Mucosa of gallbladder (tissue), 1 donor: ENCODE results near the gene MTARC1. TPM values are rescaled to one million over a fixed set of nuclear protein-coding genes. Genes with fewer than 3 reads are reported as not detected.
A peak's percentile ranks its signal among the peaks of the same experiment; 100 is the strongest.

ENCODE experiments used
- DNase-seq: peaks from one replicate; pipeline ENCODE4 v3.0.0-alpha.2; 2020; ENCODE audit warnings: low spot score
- total RNA-seq: library from RNA; stranded (reverse); gene quantifications from one replicate; pipeline ENCODE4 v1.2.1, GENCODE V29; 2021
- donor health status: DM: no; HTN: no; CAD: no.

Gene MTARC1
- total RNA-seq, 1 donor from 2014 or later = 13.2 TPM

DNA sequence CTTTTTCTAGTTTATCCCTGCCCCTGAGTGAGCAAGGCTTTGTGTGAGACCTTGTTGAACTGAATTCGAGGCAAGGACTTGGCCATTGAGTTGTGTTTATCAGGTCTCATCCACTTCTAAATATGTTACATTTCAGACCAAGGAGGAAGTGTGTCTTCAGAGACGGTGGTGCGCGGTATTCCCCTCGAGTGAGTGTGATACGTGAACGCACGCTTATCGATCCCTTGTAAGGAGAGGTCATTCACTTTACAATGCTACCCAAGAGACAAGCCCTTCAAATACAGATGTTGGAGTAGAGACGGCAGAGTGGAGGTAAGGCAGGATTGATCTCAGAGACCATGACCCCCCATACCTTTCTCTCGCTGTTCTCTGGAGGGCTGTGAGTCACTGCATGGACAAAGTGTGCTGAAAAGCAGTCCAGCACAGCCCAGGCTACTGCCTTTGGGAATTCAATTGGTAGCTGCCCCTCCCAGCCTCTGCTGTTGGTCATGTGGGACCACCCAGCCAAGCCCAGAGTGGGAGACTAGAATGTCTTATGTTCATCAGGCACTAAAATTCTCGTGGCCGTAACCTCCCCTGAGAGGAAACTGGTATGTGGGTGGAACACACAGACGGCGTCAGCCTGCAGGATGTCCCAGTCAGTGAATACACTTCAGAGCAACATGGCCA, 16.3 kb upstream of the MTARC1 start:
- no peak for DNase-seq

DNA sequence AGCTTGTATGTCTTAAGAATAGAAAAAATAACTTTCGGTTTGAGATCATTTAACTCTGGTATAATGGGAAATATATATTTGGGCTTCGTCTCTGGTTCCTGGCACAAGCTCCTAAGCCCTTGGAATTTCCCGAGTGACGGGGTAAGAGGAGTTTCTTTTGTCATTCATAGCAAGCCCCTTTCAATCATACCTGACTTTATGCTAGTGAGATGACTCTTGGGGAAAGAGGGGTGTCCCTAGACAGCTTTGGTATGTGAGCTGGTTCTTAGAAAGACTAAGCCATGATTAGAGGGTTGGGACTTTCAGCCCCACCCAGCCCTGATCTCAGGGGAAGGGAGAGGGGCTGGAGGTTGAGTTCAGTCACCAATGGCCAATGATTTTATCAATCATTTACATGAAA, 13.9 kb upstream of the MTARC1 start:
- DNase-seq = no peak

DNA sequence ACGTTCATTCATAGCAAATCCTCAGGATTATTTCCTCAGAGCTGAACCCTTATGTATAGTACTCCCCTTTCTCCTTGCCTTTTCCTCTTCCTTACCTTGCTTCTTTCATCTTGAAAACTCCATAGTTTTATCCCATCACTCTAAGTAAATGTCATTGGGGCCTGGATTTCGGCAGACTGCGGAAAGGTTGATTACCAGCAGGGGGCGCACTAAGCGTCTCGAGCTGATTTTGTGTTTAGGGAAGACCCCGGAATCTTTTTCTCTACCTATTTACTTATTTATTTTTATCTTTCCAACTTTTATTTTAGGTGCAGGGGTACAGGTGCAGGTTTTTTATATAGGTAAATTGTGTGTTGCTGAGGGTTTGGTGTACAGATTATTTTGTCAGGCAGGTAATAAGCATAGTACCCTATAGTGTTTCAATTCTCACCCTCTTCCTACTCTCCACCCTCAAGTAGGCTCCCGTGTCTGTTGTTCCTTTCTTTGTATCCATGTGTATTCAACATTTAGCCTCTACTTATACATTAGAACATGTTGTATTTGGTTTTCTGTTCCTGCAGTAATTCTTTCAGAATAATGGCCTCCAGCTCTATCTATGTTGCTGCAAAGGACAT, 11.4 kb upstream of the MTARC1 start:
- no peak for DNase-seq

DNA sequence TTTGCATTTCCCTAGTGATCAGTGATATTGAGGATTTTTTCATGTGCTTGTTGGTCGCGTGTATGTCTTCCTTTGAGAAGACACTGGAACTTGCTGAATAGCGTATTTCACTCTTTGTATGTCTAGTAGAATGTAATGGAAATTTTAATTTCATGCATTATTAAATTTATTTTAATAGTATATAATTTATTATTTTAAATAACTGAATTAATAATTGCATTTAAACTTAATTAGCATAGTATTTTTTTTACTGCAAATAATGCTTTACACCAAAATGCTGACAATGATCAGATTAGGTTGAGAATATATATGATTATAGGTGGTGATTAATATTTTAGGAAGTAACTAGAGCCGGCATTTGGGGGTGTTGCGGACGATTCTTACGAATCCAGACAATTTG, 10.5 kb upstream of the MTARC1 start:
- no peak for DNase-seq

DNA sequence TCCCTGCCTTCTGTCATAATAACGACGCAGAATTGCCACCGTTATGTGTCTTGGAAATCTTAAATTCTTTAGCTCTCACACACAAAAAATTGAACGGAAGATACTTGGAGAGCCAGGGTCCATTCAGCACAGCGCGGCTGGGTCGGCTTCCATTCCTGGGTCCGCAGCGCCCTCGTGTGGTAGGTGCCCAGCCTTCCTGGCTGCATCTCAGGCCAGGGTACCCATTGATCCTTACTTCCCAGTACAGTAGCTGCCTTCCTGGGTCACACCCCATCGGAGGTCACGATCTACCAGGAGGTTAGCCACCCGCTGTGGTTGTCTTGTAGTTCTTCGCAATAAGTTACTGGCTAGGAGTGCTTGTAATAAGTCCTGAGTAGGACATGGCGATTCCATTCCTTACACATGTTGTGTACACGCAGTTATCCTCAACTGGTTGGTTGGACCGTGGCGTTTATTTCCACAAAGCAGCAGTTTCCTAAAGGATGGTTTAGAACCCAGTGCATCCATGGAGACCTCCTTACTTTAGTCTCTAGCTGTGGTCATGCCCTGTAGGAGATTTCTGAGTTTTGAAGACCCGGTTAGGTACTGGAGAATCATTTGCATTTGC, 9.9 kb upstream of the MTARC1 start:
- peak; percentile 81 for DNase-seq

DNA sequence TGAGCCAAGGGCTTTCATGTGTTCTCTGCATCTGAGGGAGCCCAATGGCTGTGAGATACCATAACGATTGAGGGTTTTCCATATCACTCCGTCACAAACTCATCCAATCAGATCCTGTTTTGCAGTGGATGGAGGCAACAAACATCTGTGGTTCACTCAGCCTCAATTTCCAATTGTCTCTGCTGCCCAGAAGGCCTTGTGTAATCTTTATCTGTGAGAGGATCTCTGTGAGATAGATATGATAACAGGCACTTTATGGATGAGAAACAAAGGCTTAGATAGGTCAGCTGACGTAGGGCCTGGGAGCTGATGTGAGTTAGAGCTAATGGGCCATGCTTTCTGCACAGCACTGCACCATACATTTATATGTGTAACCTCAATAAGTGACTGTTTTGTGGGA, 3.3 kb upstream of the MTARC1 start:
- no peak for DNase-seq

DNA sequence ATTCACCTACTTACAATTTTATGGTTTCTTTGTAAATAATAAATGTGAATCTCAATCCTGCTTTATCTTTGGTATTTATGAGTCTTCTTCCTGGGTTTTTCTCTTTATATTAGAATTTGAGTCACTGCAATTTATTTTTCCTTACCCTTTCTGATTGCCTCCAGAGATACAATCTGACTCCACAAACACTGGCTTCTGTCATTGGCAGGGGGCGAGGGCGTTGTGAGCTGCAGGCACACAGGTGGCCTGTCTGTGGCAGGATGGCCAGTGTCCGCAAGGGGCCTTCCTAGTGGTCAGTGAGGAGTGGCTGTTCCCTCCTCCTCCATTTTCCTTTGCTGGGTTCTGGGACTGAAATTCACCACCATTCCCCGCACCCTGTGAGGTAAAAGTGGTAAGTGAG, 2.0 kb upstream of the MTARC1 start:
- no peak for DNase-seq

DNA sequence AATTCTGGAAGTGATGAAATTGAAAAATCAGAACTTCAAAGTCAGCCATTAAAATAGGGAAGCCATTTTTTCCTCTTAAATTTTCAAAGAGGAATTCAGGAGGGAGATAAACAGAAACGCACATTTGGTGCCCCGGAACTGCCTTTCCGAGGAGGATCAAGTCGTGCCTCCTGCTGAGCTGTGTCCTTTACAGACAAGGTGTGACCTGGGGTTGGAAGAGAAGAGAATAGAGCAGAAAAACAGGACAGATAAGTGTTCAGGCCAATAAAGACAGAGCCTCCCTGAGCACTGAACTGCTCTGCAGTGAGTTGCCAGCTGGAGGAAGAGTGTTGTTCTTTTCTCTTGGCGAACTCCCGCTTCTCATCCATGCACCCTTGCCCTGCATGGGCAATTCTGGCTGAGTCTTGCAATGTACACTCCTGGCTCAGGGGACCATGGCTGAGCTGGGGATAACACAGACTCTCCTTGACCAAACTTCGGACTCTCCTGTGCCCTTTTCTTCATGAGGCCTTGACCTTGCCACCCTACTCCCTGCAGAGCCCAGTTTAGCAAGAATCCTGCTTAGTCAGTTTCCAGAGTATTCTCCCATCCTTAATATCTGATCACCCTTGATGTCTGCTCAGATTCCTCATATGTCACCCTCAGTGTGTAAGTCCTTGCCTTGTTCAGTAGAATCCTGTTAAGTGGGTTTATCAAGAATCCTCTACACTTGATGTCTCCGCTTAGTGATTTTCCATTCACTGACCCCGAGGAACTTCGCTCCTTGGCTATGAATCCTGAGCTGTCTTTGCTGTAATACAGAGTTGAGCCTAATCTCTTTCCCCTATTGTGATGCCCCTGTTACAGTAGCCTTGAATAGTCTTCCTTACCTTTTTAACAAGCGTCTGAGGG, 1.3 kb upstream of the MTARC1 start:
- DNase-seq = no peak

DNA sequence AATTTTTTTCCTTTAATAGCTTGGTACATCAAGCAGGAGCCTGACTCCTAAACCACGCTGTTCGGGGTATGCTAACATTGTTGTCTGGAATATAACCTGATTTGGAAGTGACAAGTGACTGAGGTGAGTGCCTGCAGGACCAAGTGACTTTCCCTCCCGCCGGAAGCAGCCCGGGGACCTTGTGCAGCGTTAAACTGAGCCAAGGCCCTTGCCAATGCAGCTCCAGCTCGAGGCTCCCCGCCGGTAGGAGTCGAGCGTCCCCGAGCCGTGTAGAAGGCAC, 716 bp upstream of the MTARC1 start:
- DNase-seq = no peak

DNA sequence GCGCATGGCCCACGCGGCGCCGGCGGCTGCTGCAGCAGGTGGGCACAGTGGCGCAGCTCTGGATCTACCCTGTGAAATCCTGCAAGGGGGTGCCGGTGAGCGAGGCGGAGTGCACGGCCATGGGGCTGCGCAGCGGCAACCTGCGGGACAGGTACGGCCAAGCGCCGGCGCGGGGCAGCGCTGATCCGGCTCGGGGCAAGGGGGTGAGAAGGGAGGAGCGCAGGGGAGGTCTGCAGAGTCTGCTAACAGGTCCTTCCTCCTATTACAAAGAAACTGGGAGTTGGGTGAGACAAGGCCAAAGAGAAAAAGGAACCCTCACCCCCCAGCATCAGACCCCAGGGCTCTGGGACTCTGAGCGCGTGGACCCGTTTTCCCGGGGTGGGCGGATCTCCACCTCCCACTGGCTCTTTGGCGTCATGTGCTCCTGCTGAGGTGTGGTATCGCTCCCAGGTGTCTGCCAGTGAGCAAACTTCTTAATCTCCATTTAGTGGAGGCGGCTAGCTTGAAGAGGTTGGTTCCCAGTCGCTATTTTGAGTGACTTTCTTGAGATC, 431 bp downstream of the MTARC1 start:
- DNase-seq = peak; percentile 51

DNA sequence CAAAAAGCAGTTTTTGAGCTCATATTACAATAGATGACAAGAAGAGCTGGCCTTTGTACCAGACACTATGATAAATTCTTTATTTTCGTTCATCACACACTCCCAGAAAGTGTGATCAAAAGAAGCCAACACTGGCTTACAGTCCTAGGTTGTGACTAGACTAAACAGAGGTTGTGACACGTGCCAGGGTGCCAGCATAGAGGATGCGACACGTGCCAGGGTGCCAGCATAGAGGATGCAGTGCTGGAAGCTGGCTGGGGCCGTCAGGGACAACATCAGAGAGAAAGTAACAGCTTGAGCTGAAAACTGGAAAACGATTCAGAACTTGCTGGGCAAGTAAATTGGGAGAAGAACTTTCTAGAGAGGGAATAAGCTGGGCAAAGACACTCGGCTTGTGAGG, 2.2 kb downstream of the MTARC1 start:
- no peak for DNase-seq

DNA sequence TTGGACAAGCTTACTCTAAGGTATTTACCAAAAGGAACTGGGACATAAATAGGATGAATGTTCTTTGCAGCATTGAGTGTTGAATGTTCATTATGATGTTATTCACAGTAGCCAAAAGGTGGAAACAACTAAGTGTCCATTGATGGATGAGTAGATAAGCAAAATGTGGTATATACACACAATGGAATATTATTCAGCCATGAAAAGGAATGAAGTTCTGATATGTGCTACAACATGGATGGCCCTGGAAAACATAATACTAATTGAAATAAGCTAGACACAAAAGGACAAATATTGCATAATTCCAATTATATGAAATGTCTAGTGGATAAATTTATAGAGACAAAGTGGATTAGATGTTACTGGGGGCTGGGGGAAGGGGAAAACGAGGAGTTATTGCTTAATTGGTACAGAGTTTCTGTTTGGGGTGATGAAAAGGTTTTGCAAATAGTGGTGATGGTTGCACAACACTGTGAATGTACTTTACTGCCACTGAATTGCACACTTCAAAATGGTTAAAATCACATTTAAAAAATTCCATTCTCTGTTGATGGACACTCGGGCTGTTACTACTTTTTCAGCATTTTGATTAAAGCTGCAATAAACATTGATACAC, 2.9 kb downstream of the MTARC1 start:
- DNase-seq = no peak

DNA sequence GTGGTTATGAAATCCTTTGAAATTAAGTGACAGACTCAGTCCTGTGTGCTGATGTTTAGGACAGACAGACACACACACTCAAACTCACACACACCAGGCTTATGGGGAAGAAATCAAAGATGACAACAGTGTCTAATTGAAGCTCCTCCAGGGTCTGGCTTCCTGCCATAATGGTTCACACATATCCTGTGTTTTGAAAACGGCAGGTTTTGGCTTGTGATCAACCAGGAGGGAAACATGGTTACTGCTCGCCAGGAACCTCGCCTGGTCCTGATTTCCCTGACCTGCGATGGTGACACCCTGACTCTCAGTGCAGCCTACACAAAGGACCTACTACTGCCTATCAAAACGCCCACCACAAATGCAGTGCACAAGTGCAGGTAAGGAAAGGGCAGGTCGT, 4.6 kb downstream of the MTARC1 start:
- no peak for DNase-seq

DNA sequence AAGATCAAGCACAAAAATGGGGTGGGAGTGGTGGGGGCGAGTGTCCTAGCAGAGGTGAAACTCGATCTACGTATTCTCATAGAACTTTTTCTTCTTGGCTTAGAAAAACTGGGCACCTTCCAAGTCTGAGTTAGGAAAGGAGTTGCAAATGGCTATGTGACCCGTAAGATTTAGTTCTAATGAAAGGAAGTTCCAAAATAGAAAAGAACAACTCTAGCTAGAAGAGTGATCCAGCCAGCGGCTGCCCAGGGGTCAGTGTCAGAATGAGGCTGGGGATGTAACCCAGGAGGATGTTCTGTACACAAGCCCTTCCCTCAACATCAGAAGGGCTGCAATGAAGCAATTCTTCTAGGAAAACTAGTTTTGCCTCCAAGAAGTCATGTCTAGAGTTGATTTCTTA, 5.2 kb downstream of the MTARC1 start:
- no peak for DNase-seq

DNA sequence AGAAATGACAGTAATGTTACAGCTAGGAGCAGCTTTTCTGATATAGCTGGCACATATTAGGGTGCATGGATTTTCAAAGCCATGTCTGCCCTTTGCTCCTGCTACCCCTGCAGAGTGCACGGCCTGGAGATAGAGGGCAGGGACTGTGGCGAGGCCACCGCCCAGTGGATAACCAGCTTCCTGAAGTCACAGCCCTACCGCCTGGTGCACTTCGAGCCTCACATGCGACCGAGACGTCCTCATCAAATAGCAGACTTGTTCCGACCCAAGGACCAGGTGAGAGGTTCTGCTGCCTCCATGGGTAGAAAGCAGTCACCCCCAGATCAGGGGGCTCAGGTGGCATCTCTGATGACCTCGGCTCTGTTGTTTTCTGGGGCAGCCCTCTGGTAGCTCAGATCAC, 9.8 kb downstream of the MTARC1 start:
- DNase-seq = no peak

DNA sequence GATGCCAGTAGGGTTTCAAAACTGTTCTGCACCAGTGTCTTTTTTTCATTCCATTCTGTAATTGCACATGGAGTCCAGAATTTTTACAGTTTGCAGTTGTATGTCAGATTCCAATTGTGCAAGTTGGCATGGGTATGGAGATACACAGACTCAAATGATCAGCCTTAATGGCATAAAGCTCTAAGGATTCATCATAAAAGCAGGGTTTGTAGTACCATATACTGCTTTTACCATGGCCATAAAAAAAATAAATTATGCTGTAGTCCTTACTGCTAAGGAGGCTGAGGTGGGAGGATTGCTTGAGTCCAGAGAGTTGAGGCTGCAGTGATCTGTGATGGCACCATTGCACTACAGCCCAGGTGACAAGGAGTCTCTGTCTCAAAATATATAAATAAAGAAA, 10.3 kb downstream of the MTARC1 start:
- no peak for DNase-seq

DNA sequence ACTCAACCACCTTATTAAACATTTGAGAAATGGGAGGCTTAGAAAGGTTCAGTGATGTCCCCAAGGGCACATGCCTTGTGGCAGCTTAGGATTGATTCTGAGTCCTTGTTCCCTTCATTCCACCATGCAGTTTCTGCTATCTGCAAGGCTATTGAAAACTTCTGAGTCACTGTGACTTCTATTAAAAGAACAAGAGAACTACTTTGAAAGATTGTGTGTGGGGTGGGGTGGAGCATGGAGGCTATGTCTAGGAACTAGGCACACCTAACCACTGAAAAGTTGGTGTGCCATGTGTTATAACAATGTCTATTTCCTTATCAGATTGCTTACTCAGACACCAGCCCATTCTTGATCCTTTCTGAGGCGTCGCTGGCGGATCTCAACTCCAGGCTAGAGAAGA, 10.8 kb downstream of the MTARC1 start:
- no peak for DNase-seq

DNA sequence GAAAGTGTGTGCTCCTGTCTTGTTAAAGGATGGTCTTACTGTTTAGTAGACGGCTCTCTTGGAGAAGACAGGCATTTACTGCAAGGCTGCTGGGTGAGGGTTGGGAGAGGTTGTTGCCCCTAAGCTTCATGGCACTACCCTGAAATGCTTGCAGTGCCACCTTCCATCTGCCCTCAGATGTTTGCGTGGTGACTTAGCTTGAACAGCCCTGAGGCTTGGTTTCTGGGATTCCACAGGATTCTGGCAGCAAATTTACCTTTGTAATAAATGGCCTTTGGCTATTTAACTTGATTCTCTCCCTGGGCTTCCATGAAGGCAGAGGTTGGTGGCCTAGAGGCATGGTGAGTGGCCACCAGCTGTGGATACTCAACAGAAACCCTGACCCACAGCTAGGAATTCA, 11.6 kb downstream of the MTARC1 start:
- no peak for DNase-seq

DNA sequence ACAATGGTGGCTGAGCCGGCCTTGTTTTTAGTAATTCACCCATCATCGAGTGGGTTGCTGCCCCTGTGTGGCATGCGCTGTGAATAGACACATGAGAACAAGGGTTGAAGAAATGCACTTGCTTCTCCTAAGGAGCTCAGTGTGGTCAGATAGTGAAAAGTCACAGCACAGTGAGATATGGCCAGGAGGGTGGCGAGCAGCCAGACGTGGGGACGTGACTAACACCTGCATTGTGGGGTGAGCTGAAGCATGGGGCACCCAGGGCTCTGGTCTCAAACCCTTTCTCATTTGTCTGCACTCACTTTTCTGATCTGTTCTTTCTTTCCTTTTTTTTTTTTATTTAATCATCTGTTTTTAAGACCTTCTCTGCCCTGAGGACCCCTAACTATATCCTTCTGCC, 13.5 kb downstream of the MTARC1 start:
- no peak for DNase-seq

DNA sequence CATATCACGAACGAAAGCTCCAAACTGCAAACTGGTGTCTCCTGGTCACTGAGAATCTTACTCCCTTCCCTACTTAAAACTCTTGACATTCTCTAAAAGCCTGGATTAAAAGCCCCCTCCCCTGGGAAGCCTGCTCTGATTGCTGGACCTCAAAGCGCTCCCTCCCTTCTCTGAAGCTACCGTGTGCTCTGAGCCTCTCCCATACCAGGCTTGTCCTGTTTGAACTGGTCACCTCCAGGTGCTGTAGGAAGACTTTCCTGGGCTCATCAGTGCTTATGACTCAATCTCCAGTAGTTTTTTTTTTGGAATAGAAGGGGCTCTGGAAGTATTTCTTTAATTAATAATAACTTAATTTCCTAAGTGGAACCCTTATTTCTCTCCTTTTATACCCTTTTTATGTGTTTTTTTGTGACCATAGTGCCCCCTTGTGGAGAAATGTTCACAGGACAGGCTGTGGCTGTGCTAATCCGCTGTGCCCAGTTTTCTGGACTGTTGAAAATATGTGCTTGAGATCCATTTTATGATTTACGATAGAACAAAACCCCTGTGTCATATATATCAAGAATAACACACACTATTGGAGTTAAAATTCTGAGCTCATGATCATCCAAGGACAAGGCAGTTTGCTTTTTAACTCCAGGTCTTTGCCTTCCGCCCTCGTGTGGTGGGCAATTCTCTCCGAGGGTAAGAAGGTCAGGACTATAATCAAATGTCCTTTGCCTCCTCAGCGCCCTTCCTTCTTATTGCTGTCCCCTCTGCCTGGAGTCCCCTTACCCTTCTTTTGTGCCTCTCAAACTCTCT, 16.9 kb downstream of the MTARC1 start:
- DNase-seq = peak; percentile 21

DNA sequence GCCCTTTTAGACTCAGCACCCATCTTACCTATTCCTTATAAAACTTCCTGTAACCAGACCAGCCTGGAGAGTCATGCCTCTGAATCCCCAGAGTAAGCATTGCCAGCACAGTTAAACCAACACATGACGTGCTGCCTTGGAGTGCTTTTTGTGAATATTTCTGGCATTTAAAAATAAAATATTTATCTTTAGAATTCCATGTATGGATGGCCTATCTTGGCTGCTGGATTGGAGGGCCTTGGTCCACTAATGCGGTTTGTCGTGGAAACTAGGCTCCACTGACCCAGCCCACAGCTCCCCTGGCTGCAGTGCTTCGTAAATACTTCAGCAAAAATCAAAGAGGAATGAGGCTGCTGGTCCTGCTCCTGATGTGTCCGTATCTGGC, 17.5 kb downstream of the MTARC1 start:
- no peak for DNase-seq
